ENCODE measurements around the gene IFNG-AS1. TPM values are rescaled to one million over a fixed set of nuclear protein-coding genes. Genes with fewer than 3 reads are reported as not detected.

Gene IFNG-AS1
- total RNA-seq, 2 donors from 2014 or later = not detected

DNA sequence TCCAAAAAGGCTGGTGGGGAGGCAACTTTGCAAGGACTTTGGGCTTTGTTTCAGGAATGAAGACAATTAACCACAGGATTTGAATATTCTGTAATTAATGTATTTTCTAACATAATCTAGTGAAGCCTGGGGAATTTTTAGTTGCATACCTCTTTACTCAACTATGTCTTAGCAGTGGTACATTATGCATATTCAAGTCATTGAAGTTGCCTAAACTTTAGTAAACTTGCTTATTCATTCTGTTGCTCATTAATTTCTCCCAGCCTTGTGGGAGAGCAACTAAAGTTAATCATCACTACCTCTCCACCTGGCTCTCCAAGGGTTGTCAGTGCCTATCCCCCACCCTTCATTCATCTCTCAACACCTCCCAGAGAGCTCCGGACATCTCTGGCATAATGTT lies 54.2 kb downstream of the IFNG-AS1 start:
- no peak for TF ChIP-seq POLR2AphosphoS5 (IDR thresholded peaks at IDR 0.05)
- TF ChIP-seq POLR2A (IDR thresholded peaks at IDR 0.05) = no peak
- TF ChIP-seq, protein P1, sequence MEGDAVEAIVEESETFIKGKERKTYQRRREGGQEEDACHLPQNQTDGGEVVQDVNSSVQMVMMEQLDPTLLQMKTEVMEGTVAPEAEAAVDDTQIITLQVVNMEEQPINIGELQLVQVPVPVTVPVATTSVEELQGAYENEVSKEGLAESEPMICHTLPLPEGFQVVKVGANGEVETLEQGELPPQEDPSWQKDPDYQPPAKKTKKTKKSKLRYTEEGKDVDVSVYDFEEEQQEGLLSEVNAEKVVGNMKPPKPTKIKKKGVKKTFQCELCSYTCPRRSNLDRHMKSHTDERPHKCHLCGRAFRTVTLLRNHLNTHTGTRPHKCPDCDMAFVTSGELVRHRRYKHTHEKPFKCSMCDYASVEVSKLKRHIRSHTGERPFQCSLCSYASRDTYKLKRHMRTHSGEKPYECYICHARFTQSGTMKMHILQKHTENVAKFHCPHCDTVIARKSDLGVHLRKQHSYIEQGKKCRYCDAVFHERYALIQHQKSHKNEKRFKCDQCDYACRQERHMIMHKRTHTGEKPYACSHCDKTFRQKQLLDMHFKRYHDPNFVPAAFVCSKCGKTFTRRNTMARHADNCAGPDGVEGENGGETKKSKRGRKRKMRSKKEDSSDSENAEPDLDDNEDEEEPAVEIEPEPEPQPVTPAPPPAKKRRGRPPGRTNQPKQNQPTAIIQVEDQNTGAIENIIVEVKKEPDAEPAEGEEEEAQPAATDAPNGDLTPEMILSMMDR (IDR thresholded peaks at IDR 0.05) = no peak
- Histone ChIP-seq H3K4me3 (no peak overlapping the region), H3K9me3 (no peaks in the 10 kb centered on the region), H3K27me3 (replicated peaks; ENCODE audit: insufficient read depth) (no peaks in the 10 kb centered on the region), H3K4me1 (replicated peaks) (no peaks in the 10 kb centered on the region), H3K36me3 (no peaks in the 10 kb centered on the region), H3K27ac (no peak overlapping the region)
- intact Hi-C loops (cut with DNase I) = loop anchor here (5.0 kb wide), 1 partner anchor 279 kb away; no protein-coding TSS in a partner anchor
- 80% methylated on average over 1 of the region's 1 CpG for WGBS
- no peak for DNase-seq (ENCODE audit: low spot score)

- Histone ChIP-seq H3K4me1 (replicated peaks) (no peaks in the 10 kb centered on the region), H3K4me3 (no peak overlapping the region), H3K27ac (no peak overlapping the region), H3K27me3 (replicated peaks; ENCODE audit: insufficient read depth) (no peaks in the 10 kb centered on the region), H3K36me3 (no peaks in the 10 kb centered on the region), H3K9me3 (no peaks in the 10 kb centered on the region)
- TF ChIP-seq, protein P1 (IDR thresholded peaks at IDR 0.05) = no peak
- no peak for TF ChIP-seq POLR2A (IDR thresholded peaks at IDR 0.05)
- TF ChIP-seq POLR2AphosphoS5 (IDR thresholded peaks at IDR 0.05) = no peak
- no peak for DNase-seq (ENCODE audit: low spot score)
- WGBS = 95% methylated on average over 1 of the region's 1 CpG
- intact Hi-C loops (cut with DNase I) = no loop called here
These were observed 59.5 kb downstream of the IFNG-AS1 start for GRCh38 chr12:68048648-68049297.

DNA sequence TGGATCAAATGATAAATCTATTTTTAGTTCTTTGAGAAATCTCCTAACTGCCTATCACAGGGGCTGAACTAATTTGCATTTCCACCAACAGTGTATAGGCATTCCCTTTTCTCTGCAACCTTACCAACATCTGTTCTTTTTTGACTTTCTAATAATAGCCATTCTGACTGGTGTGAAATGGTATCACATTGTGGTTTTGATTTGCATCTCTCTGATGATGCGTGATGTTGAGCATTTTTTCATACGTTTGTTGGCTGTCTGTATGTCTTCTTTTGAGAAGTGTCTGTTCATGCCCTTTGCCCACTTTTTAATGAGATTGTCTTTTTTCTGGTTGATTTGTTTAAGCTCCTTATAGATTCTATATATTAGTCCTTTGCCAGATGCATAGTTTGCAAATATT lies 67.1 kb downstream of the IFNG-AS1 start:
- intact Hi-C loops (cut with DNase I) = no loop called here
- TF ChIP-seq, protein P1 (IDR thresholded peaks at IDR 0.05) = no peak
- TF ChIP-seq POLR2A (IDR thresholded peaks at IDR 0.05) (no peak), POLR2AphosphoS5 (IDR thresholded peaks at IDR 0.05) (no peak)
- H3K4me1 ChIP-seq (replicated peaks) = no peaks in the 10 kb centered on the region
- H3K4me3 ChIP-seq = no peak overlapping the region
- 86% methylated on average over 2 of the region's 2 CpGs for WGBS
- no peaks in the 10 kb centered on the region for H3K27me3 ChIP-seq (replicated peaks; ENCODE audit: insufficient read depth)
- no peak for DNase-seq (ENCODE audit: low spot score)
- H3K27ac ChIP-seq = no peak overlapping the region
- H3K9me3 ChIP-seq = no peaks in the 10 kb centered on the region
- no peaks in the 10 kb centered on the region for H3K36me3 ChIP-seq

DNA sequence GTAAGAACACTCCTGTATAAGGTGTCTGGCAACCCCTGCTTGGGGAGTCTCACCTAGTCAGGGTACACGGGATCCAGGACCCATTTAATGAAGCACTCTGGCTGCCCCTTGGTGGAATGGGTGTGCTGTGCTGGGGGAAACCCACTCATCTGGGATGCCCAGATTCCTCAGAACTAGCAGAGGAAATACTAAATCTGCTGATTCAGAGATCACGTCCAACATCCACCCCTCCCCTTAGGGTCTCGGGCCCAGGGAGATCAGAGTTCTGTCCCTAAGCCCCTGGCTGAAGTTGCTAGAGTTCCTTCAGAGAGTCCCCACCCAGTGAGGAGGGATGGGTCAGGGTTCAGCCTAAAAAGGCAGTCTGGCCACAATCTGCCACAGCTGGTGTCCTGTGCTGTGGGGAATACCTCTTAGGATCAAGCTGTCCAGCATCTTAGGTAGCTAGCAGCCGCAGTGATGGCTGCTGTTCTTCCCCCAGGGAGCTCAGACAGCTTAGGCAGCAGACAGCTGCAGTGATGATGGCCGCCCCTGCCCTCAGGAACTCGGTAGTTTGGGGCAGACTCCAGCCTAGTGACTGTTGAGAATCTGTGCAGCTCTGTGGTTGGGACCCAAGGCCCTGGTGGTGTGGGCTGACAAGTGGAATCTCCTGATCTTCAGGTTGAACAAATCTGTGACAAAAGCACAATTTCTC lies 74.8 kb downstream of the IFNG-AS1 start:
- H3K27ac ChIP-seq = no peak overlapping the region
- no peaks in the 10 kb centered on the region for H3K9me3 ChIP-seq
- no peaks in the 10 kb centered on the region for H3K27me3 ChIP-seq (replicated peaks; ENCODE audit: insufficient read depth)
- WGBS = 79% methylated on average over 6 of the region's 6 CpGs
- no peak overlapping the region for H3K4me3 ChIP-seq
- DNase-seq (ENCODE audit: low spot score) = no peak
- intact Hi-C loops (cut with DNase I) = no loop called here
- no peaks in the 10 kb centered on the region for H3K4me1 ChIP-seq (replicated peaks)
- TF ChIP-seq, protein P1 (IDR thresholded peaks at IDR 0.05) = no peak
- TF ChIP-seq POLR2AphosphoS5 (IDR thresholded peaks at IDR 0.05) (no peak), POLR2A (IDR thresholded peaks at IDR 0.05) (no peak)
- no peaks in the 10 kb centered on the region for H3K36me3 ChIP-seq

DNA sequence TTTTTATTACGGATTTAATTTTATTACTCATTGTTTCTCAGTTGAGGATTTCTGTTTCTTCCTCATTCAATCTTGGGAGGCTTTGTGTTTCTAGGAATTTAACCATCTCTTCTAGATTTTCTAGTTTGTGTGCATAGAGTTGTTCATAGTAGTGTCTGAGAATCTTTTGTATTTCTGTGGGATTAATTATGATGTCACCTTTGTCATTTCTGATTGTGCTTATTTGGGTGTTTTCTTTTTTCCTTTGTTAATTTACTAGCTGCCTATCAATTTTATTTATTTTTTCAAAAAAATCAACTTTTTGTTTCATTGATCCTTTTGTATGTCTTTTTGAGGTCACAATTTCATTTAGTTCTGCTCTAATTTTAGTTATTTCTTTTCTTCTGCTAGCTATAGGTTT lies 75.9 kb downstream of the IFNG-AS1 start:
- Histone ChIP-seq H3K27me3 (replicated peaks; ENCODE audit: insufficient read depth) (no peaks in the 10 kb centered on the region), H3K9me3 (no peaks in the 10 kb centered on the region), H3K4me3 (no peak overlapping the region), H3K4me1 (replicated peaks) (no peaks in the 10 kb centered on the region), H3K36me3 (no peaks in the 10 kb centered on the region), H3K27ac (no peak overlapping the region)
- 45% methylated on average over 1 of the region's 1 CpG for WGBS
- no peak for TF ChIP-seq POLR2A (IDR thresholded peaks at IDR 0.05)
- TF ChIP-seq, protein P1 (IDR thresholded peaks at IDR 0.05) = no peak
- TF ChIP-seq POLR2AphosphoS5 (IDR thresholded peaks at IDR 0.05) = no peak
- intact Hi-C loops (cut with DNase I) = no loop called here
- no peak for DNase-seq (ENCODE audit: low spot score)
